Osteoblast (primary cell): ENCODE data around the gene TOR3A. TPM values are rescaled to one million over a fixed set of nuclear protein-coding genes. Genes with fewer than 3 reads are reported as not detected.

Source experiments
- DNase-seq: peaks from one replicate; pipeline ENCODE4 v3.0.0; 2011; ENCODE audit warnings: low spot score, mixed read lengths; ENCODE audit not compliant: insufficient read length; ENCODE audit errors: missing footprints
- H2AFZ ChIP-seq: 2 replicates; pipeline ENCODE4 v1.6.0; 2011; ENCODE audit warnings: mild to moderate bottlenecking, low read length
- H3K27ac ChIP-seq: 2 replicates; pipeline ENCODE4 v1.5.1; 2011; ENCODE audit warnings: mild to moderate bottlenecking, low read depth, low read length, moderate library complexity
- H3K27me3 ChIP-seq: 2 replicates; pipeline ENCODE4 v1.6.0; 2012; ENCODE audit warnings: mild to moderate bottlenecking, control low read depth, inconsistent platforms, low read length, moderate library complexity; ENCODE audit not compliant: insufficient read depth
- H3K36me3 ChIP-seq: 2 replicates; pipeline ENCODE4 v1.5.1; 2011; ENCODE audit warnings: mild to moderate bottlenecking, low read length, control low read depth, moderate library complexity; ENCODE audit not compliant: insufficient read depth
- H3K4me1 ChIP-seq: 2 replicates; pipeline ENCODE4 v1.5.1; 2011; ENCODE audit warnings: mild to moderate bottlenecking, low read length, control low read depth, moderate library complexity; ENCODE audit not compliant: insufficient read depth
- H3K4me2 ChIP-seq: 2 replicates; pipeline ENCODE4 v1.6.0; 2011; ENCODE audit warnings: mild to moderate bottlenecking, low read length; ENCODE audit not compliant: insufficient read depth
- H3K4me3 ChIP-seq: fragments of 200-600 bp; sonication (generic); 3 replicates; pipeline ENCODE4 v1.5.1; 2012; ENCODE audit warnings: mild to moderate bottlenecking, low read length, inconsistent platforms; ENCODE audit not compliant: insufficient read depth
- H3K79me2 ChIP-seq: 2 replicates; pipeline ENCODE4 v1.6.0; 2012; ENCODE audit warnings: mild to moderate bottlenecking, low read length, control low read depth, inconsistent platforms; ENCODE audit not compliant: insufficient read depth
- H3K9me3 ChIP-seq: 2 replicates; pipeline ENCODE4 v1.5.1; 2011; ENCODE audit warnings: low read depth, low read length, control low read depth
- H4K20me1 ChIP-seq: 2 replicates; pipeline ENCODE4 v1.6.0; 2012; ENCODE audit warnings: mild to moderate bottlenecking, low read length, control low read depth; ENCODE audit not compliant: insufficient read depth
- total RNA-seq: library from RNA; depleted of rRNA; stranded (reverse); fragments of >200 nt; gene quantifications from 2 replicates; pipeline ENCODE4 v1.2.3, GENCODE V29; 2012
- TF ChIP-seq, protein P1 (sequence below): IDR thresholded peaks from 2 replicates; pipeline ENCODE4 v1.5.1; 2011; ENCODE audit warnings: mild to moderate bottlenecking, low read depth, low read length, moderate library complexity; ENCODE audit errors: extremely low read depth

The TOR3A gene
- total RNA-seq, 1 donor = 44.2 TPM

DNA sequence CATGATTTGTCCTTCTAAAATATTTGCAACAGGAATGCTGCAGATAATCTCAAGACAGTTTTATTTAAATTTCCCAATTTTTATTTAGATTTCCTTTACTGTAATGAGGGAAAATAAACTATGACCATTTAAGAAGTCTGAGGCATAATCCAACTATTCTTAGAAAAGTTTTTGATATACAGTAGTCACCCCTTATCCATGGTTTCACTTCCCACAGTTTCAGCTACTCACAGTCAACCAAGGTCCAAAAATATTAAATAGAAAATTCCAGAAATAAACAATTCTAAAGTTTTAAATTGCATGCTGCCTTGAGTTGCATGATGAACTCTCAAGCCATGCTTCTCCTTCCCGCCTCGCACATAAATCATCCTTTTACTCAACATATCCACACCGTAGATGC lies 33.3 kb downstream of the TOR3A start:
- Histone ChIP-seq H3K9me3 (no peaks in the 10 kb centered on the region), H3K27me3 (no peaks in the 10 kb centered on the region), H3K36me3 (peaks cover 87% of the 10 kb centered on the region), H3K4me1 (no peaks in the 10 kb centered on the region), H2AFZ (no peak overlapping the region), H4K20me1 (no peaks in the 10 kb centered on the region), H3K27ac (peak overlapping the region; percentile 28), H3K79me2 (peaks cover 75% of the 10 kb centered on the region), H3K4me3 (no peak overlapping the region), H3K4me2 (no peak overlapping the region)
- no peak for DNase-seq
- TF ChIP-seq, protein P1, sequence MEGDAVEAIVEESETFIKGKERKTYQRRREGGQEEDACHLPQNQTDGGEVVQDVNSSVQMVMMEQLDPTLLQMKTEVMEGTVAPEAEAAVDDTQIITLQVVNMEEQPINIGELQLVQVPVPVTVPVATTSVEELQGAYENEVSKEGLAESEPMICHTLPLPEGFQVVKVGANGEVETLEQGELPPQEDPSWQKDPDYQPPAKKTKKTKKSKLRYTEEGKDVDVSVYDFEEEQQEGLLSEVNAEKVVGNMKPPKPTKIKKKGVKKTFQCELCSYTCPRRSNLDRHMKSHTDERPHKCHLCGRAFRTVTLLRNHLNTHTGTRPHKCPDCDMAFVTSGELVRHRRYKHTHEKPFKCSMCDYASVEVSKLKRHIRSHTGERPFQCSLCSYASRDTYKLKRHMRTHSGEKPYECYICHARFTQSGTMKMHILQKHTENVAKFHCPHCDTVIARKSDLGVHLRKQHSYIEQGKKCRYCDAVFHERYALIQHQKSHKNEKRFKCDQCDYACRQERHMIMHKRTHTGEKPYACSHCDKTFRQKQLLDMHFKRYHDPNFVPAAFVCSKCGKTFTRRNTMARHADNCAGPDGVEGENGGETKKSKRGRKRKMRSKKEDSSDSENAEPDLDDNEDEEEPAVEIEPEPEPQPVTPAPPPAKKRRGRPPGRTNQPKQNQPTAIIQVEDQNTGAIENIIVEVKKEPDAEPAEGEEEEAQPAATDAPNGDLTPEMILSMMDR = no peak

DNA sequence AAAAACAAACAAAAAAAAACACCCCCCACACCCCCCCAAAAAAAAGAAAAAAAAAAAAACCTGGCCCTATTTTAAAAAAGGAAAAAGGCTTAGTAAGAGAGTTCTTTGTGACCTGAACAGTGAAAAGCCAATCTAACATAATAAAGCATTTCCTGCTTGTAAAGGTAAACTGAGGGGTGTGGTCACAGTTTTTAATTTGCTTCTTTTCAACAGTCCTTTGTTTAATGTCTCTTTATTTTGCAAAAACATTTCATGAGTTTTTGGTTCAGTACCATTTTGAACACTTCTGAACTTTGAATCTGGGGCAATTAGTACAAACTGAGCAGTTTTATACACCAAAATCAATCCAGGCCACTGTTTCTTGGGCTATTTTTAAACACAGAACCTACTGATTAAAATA lies 37.6 kb downstream of the TOR3A start:
- TF ChIP-seq, protein P1 = no peak
- no peaks in the 10 kb centered on the region for H3K9me3 ChIP-seq
- no peak overlapping the region for H3K4me2 ChIP-seq
- H3K27ac ChIP-seq = no peak overlapping the region
- no peak for DNase-seq
- peaks cover 6% of the 10 kb centered on the region for H4K20me1 ChIP-seq
- H3K4me1 ChIP-seq = peaks cover 6% of the 10 kb centered on the region
- no peak overlapping the region for H3K4me3 ChIP-seq
- peaks cover 90% of the 10 kb centered on the region for H3K79me2 ChIP-seq
- peaks cover 83% of the 10 kb centered on the region for H3K36me3 ChIP-seq
- H3K27me3 ChIP-seq = no peaks in the 10 kb centered on the region
- H2AFZ ChIP-seq = no peak overlapping the region

DNA sequence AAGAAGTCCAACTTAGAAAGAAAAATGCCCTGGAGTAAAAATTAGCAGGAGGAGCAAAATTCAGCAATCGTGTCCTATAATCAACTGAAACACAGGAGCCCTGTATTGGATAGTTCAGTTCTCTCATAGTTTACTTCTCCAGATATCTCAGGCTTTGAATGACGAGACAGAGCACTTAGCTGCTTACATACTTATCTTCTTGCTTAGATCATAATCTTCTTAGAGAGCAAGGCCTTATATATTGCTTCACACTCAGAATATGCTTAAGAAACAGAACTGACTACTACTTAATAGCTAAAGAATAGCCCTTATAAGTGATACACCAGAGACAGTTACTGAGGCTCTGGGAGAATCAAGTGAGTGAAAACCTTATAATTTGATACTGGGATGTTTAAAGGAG lies 38.9 kb downstream of the TOR3A start:
- TF ChIP-seq, protein P1 = no peak
- H3K4me2 ChIP-seq = no peak overlapping the region
- peaks cover 17% of the 10 kb centered on the region for H3K4me1 ChIP-seq
- H4K20me1 ChIP-seq = peaks cover 8% of the 10 kb centered on the region
- H3K79me2 ChIP-seq = peaks cover 90% of the 10 kb centered on the region
- no peak overlapping the region for H3K27ac ChIP-seq
- H2AFZ ChIP-seq = no peak overlapping the region
- no peaks in the 10 kb centered on the region for H3K9me3 ChIP-seq
- peaks cover 82% of the 10 kb centered on the region for H3K36me3 ChIP-seq
- H3K27me3 ChIP-seq = no peaks in the 10 kb centered on the region
- no peak overlapping the region for H3K4me3 ChIP-seq
- DNase-seq = no peak

DNA sequence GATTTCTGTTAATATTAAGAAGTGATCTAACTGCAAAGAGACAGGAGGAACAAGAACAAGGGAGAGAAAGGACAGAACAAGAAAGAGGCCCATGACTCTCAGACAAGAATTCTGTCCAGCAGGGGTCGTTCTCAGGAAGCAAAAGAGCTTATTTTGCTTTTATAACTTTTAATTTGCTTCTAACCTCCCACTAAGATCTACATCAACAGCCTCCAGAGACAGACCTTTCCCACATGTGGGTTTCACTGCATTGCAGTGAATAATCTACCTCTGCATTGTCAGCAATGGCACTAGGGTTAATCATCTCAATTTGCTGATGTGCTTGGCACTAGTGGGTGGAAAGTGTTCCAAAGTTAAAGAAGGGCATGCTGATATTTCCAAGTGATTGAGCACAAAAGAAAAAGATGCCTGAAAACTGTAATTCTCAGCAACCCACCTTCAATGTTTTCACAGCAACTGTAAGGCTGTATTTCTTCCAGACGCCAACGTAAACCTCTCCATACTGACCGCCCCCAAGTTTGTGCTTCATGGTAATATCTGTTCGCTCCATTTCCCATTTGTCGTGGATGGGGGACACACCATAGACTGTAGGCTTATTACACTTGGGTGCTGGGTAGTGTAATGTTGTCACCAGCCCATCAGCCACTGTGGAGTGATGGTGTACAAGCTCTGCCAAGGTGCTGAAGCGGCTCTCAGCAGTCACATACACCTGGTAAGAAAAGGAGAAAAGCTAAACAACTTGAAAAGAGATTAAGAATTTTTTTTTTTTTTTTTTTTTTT lies 39.5 kb downstream of the TOR3A start:
- no peak for DNase-seq
- H3K27ac ChIP-seq = peak overlapping the region; percentile 47
- TF ChIP-seq, protein P1 = peak; percentile 68
- H3K4me3 ChIP-seq = no peak overlapping the region
- H3K9me3 ChIP-seq = no peaks in the 10 kb centered on the region
- peaks cover 23% of the 10 kb centered on the region for H3K4me1 ChIP-seq
- H3K36me3 ChIP-seq = peaks cover 82% of the 10 kb centered on the region
- H3K79me2 ChIP-seq = peaks cover 90% of the 10 kb centered on the region
- H4K20me1 ChIP-seq = peaks cover 13% of the 10 kb centered on the region
- no peak overlapping the region for H3K4me2 ChIP-seq
- H2AFZ ChIP-seq = no peak overlapping the region
- no peaks in the 10 kb centered on the region for H3K27me3 ChIP-seq
